H1 (cell line): ENCODE measurements around the gene TP53I13. TPM values are rescaled to one million over a fixed set of nuclear protein-coding genes. Genes with fewer than 3 reads are reported as not detected.

Source experiments
- CTCF ChIA-PET: fragments of 300-600 bp; sonication (Branson Sonifier 250); formaldehyde crosslinking; loops from one replicate; lab custom pipeline; 2021; ENCODE audit not compliant: partially characterized antibody; lab: Charles Lee
- POLR2A ChIA-PET: fragments of 300-600 bp; sonication (Branson Sonifier 250); formaldehyde crosslinking; loops from one replicate; lab custom pipeline; 2021; ENCODE audit warnings: inconsistent platforms; ENCODE audit not compliant: partially characterized antibody; lab: Charles Lee
- DNase-seq, 2 experiments: peaks; one replicate each; pipeline versions ENCODE4 v3.0.0 to v3.0.0-alpha.2; 2010 to 2022; ENCODE audit warnings: low spot score in 2 of 2, low read depth in 1 of 2, mixed read lengths in 1 of 2
- FAIRE-seq: peaks from 2 replicates; lab custom pipeline; 2011; peaks lifted over from hg19 to GRCh38; lab: Jason Lieb, UNC
- H2AFZ ChIP-seq: 2 replicates; pipeline ENCODE4 v1.8.1; 2012; ENCODE audit warnings: low read length, inconsistent platforms
- H2AK5ac ChIP-seq: 2 replicates; pipeline ENCODE4 v1.6.1; 2013; ENCODE audit warnings: low read depth, low read length
- H2BK120ac ChIP-seq: replicated peaks from 2 replicates; pipeline ENCODE3; 2013; ENCODE audit warnings: low read depth, low read length, inconsistent platforms
- H2BK12ac ChIP-seq: 2 replicates; pipeline ENCODE4 v1.6.1; 2013; ENCODE audit warnings: low read depth, low read length
- H2BK15ac ChIP-seq: 2 replicates; pipeline ENCODE4 v1.6.1; 2013; ENCODE audit warnings: low read length
- H2BK20ac ChIP-seq: 2 replicates; pipeline ENCODE4 v1.6.1; 2013; ENCODE audit warnings: low read length
- H2BK5ac ChIP-seq: 2 replicates; pipeline ENCODE4 v1.6.1; 2013; ENCODE audit warnings: low read depth, low read length
- H3K14ac ChIP-seq: 2 replicates; pipeline ENCODE4 v1.6.1; 2013; ENCODE audit warnings: inconsistent platforms; ENCODE audit not compliant: insufficient read length
- H3K18ac ChIP-seq: 2 replicates; pipeline ENCODE4 v1.6.1; 2013; ENCODE audit warnings: low read length; ENCODE audit errors: extremely low read depth
- H3K23ac ChIP-seq: 2 replicates; pipeline ENCODE4 v1.6.1; 2013; ENCODE audit warnings: inconsistent platforms; ENCODE audit not compliant: insufficient read length
- H3K23me2 ChIP-seq: 2 replicates; pipeline ENCODE4 v1.6.1; 2013; ENCODE audit warnings: low read depth, low read length
- H3K27ac ChIP-seq: 2 replicates; pipeline ENCODE4 v1.6.1; 2011; ENCODE audit warnings: low read depth, low read length, inconsistent platforms
- H3K27me3 ChIP-seq, 4 experiments: replicated peaks in 1 of 4; 1 replicate in 1 of 4; 2 replicates in 3 of 4; pipeline versions ENCODE4 v1.6.1 to v1.8.1; 2011 to 2013; ENCODE audit warnings: low read length in 3 of 4, mild to moderate bottlenecking in 3 of 4, inconsistent platforms in 2 of 4, mixed read lengths in 2 of 4, moderate library complexity in 1 of 4; ENCODE audit not compliant: control insufficient read depth in 3 of 4, insufficient read depth in 3 of 4; ENCODE audit errors: extremely low read depth in 1 of 4
- H3K36me3 ChIP-seq, 4 experiments: 2 replicates each; pipeline versions ENCODE4 v1.6.1 to v1.8.1; 2011 to 2013; ENCODE audit warnings: mild to moderate bottlenecking in 4 of 4, low read length in 3 of 4, moderate library complexity in 2 of 4, control low read depth in 1 of 4, inconsistent platforms in 1 of 4; ENCODE audit not compliant: insufficient read depth in 4 of 4, control insufficient read depth in 2 of 4
- H3K4ac ChIP-seq: replicated peaks from 2 replicates; pipeline ENCODE3; 2013; ENCODE audit warnings: low read length, low read depth, mixed read lengths, inconsistent platforms; ENCODE audit not compliant: insufficient read length
- H3K4me1 ChIP-seq, 4 experiments: replicated peaks in 1 of 4; 1 replicate in 1 of 4; 2 replicates in 3 of 4; pipeline versions ENCODE4 v1.6.1 to v1.8.1; 2011 to 2013; ENCODE audit warnings: low read length in 3 of 4, inconsistent platforms in 2 of 4, mixed read lengths in 1 of 4; ENCODE audit not compliant: insufficient read depth in 4 of 4, control insufficient read depth in 3 of 4
- H3K4me2 ChIP-seq, 2 experiments: 2 replicates each; pipeline versions ENCODE4 v1.6.1 to v1.8.1; 2011 to 2013; ENCODE audit warnings: low read depth in 2 of 2, low read length in 2 of 2, control low read depth in 1 of 2, inconsistent platforms in 1 of 2, mild to moderate bottlenecking in 1 of 2; ENCODE audit not compliant: insufficient read depth in 1 of 2
- H3K4me3 ChIP-seq, 4 experiments: fragments of 200-600, 300-600 bp in 1 of 4; sonication (generic), shearing (Covaris generic), sonication (Bioruptor Twin) in 1 of 4; 2 replicates each; pipeline versions ENCODE4 v1.5.1 to v1.8.1; 2011 to 2016; ENCODE audit warnings: low read length in 4 of 4, low read depth in 3 of 4, control low read depth in 2 of 4, inconsistent platforms in 2 of 4, mild to moderate bottlenecking in 2 of 4, mixed read lengths in 1 of 4, moderate library complexity in 1 of 4; ENCODE audit not compliant: insufficient read depth in 2 of 4; ENCODE audit errors: extremely low read depth in 1 of 4
- H3K56ac ChIP-seq: replicated peaks from 2 replicates; pipeline ENCODE3; 2013; ENCODE audit warnings: low read depth, mild to moderate bottlenecking, mixed read lengths, low read length, inconsistent platforms; ENCODE audit not compliant: insufficient read length
- H3K79me1 ChIP-seq: 2 replicates; pipeline ENCODE4 v1.6.1; 2013; ENCODE audit warnings: low read depth, low read length, control low read depth
- H3K79me2 ChIP-seq, 2 experiments: 2 replicates each; pipeline versions ENCODE4 v1.6.1 to v1.8.1; 2012 to 2013; ENCODE audit warnings: low read length in 2 of 2, mild to moderate bottlenecking in 2 of 2, inconsistent platforms in 1 of 2; ENCODE audit not compliant: insufficient read depth in 2 of 2, control insufficient read depth in 1 of 2
- H3K9ac ChIP-seq, 4 experiments: replicated peaks in 1 of 4; 1 replicate in 1 of 4; 2 replicates in 3 of 4; pipeline versions ENCODE4 v1.6.1 to v1.8.1; 2011 to 2013; ENCODE audit warnings: low read depth in 3 of 4, low read length in 3 of 4, control low read depth in 2 of 4, mild to moderate bottlenecking in 2 of 4, moderate library complexity in 2 of 4, inconsistent platforms in 1 of 4; ENCODE audit errors: extremely low read depth in 1 of 4
- H3K9me3 ChIP-seq, 2 experiments: 2 replicates each; pipeline versions ENCODE4 v1.6.1 to v1.8.1; 2012 to 2013; ENCODE audit warnings: mild to moderate bottlenecking in 2 of 2, moderate library complexity in 2 of 2, control low read depth in 1 of 2, inconsistent platforms in 1 of 2, low read depth in 1 of 2, low read length in 1 of 2, mixed read lengths in 1 of 2; ENCODE audit not compliant: insufficient read depth in 2 of 2
- H4K20me1 ChIP-seq, 2 experiments: replicated peaks in 1 of 2; 2 replicates each; pipeline versions ENCODE3 to v1.8.1; 2011 to 2013; ENCODE audit warnings: inconsistent platforms in 2 of 2, low read length in 2 of 2, mild to moderate bottlenecking in 1 of 2; ENCODE audit not compliant: insufficient read depth in 2 of 2, control insufficient read depth in 1 of 2
- H4K5ac ChIP-seq: 2 replicates; pipeline ENCODE4 v1.6.1; 2013; ENCODE audit warnings: low read length, low read depth, mixed read lengths, inconsistent platforms; ENCODE audit not compliant: insufficient read length
- H4K8ac ChIP-seq: 2 replicates; pipeline ENCODE4 v1.8.0; 2013; ENCODE audit warnings: mild to moderate bottlenecking, moderate library complexity, low read length, inconsistent platforms; ENCODE audit not compliant: insufficient read depth; ENCODE audit errors: extremely low read depth
- H4K91ac ChIP-seq: replicated peaks from 2 replicates; pipeline ENCODE3; 2013; ENCODE audit warnings: low read length, mixed read lengths, inconsistent platforms; ENCODE audit not compliant: insufficient read length
- CHD2 ChIP-seq: IDR thresholded peaks from 2 replicates; pipeline ENCODE4 v1.6.1; 2012; ENCODE audit warnings: low read length, improper control_type of control experiment
- EP300 ChIP-seq, 2 experiments: IDR thresholded peaks; 1 replicate in 1 of 2; 2 replicates in 1 of 2; pipeline ENCODE4 v1.6.1; 2011 to 2012; ENCODE audit warnings: low read depth in 2 of 2, low read length in 2 of 2, mild to moderate bottlenecking in 2 of 2, borderline replicate concordance in 1 of 2, inconsistent platforms in 1 of 2, moderate library complexity in 1 of 2
- FOSL1 ChIP-seq: IDR thresholded peaks from 2 replicates; pipeline ENCODE4 v1.6.1; 2011; ENCODE audit warnings: mild to moderate bottlenecking, low read depth, low read length, moderate library complexity; ENCODE audit not compliant: insufficient read depth
- GTF2F1 ChIP-seq: IDR thresholded peaks from 2 replicates; pipeline ENCODE4 v1.6.1; 2012; ENCODE audit warnings: low read depth, low read length, improper control_type of control experiment, borderline replicate concordance
- HDAC6 ChIP-seq: IDR thresholded peaks from one replicate; pipeline ENCODE4 v1.7.1; 2012; ENCODE audit warnings: low read depth, mild to moderate bottlenecking, inconsistent platforms, low read length, moderate library complexity
- NANOG ChIP-seq: IDR thresholded peaks from 2 replicates; pipeline ENCODE4 v1.6.1; 2011; ENCODE audit warnings: low read length, low read depth, mild to moderate bottlenecking, inconsistent platforms; ENCODE audit not compliant: insufficient read depth, poor library complexity, severe bottlenecking
- NRF1 ChIP-seq: IDR thresholded peaks from 2 replicates; pipeline ENCODE4 v1.6.1; 2011; ENCODE audit warnings: mild to moderate bottlenecking, low read depth, low read length, improper control_type of control experiment
- POU5F1 ChIP-seq: IDR thresholded peaks from 2 replicates; pipeline ENCODE4 v1.6.1; 2011; ENCODE audit warnings: low read depth, mild to moderate bottlenecking, low read length, moderate library complexity
- RXRA ChIP-seq: IDR thresholded peaks from 2 replicates; pipeline ENCODE4 v1.6.1; 2011; ENCODE audit warnings: low read depth, mild to moderate bottlenecking, low read length, moderate library complexity; ENCODE audit not compliant: insufficient read depth
- SIRT6 ChIP-seq: IDR thresholded peaks from one replicate; pipeline ENCODE4 v1.7.1; 2012; ENCODE audit warnings: low read length, inconsistent platforms
- TAF7 ChIP-seq: optimal IDR thresholded peaks from 2 replicates; pipeline ENCODE3; 2011; ENCODE audit warnings: low read depth, mild to moderate bottlenecking, inconsistent platforms, low read length, moderate library complexity, borderline replicate concordance
- TBP ChIP-seq: IDR thresholded peaks from 2 replicates; pipeline ENCODE4 v1.6.1; 2011; ENCODE audit warnings: low read depth, low read length, improper control_type of control experiment
- WGBS, 2 experiments: shearing (Covaris generic) in 1 of 2; methylation state at CpG; one replicate each; pipeline versions ENCODE4 v1.1.6 to v1.1.7; 2013 to 2015; ENCODE audit warnings: low lambda C conversion rate in 2 of 2, mixed read lengths in 2 of 2, inconsistent platforms in 1 of 2, low coverage in 1 of 2, missing lambda C conversion rate in 1 of 2; ENCODE audit not compliant: insufficient replicate concordance in 2 of 2, insufficient coverage in 1 of 2, insufficient read length in 1 of 2; ENCODE audit errors: extremely low coverage in 1 of 2, missing lambda C conversion rate in 1 of 2; 5-methylcytosine and 5-hydroxymethylcytosine counted together
- polyA plus RNA-seq, 7 experiments: library from polyadenylated mRNA; depleted of rRNA in 3 of 7; stranded (reverse) in 5 of 7; unstranded in 2 of 7; fragments of >200 nt in 5 of 7; fragments of 200-250 nt in 2 of 7; gene quantifications; 1 replicate in 5 of 7; 2 replicates in 1 of 7; 4 replicates in 1 of 7; pipeline versions ENCODE4 v1.2.1 to v1.2.3, GENCODE V29; 2011 to 2013; ENCODE audit warnings: missing spikeins in 2 of 7, mixed read lengths in 2 of 7
- total RNA-seq: library from RNA; stranded (reverse); fragmentation: NEBNext Ultra II Directional; extraction: Animal tissue kit (Norgen Biotek cat#: 25700); gene quantifications from 2 replicates; pipeline ENCODE4 v1.2.1, GENCODE V29; 2021

Gene TP53I13
- total and polyA plus RNA-seq, 2 of the 8 experiments (the other 6 are each of a cell fraction or from before 2014, with no cell fraction given): 22.4 to 35.7 TPM

- H4K20me1 ChIP-seq: peaks cover under 1 to 1% of the 10 kb centered on the region in 2 experiments
- POLR2A ChIA-PET: interaction anchor here (2.0 to 2.5 kb wide), 2 partner anchors 15 to 23 kb away, joined by 5 to 6 read pairs; partner anchors contain the start of gene ANKRD13B
These were observed 2.0 kb downstream of the TP53I13 start for GRCh38 chr17:29570521-29570920.

More at GRCh38 chr17:29570521-29570920, 2.0 kb downstream of the TP53I13 start:
- Histone ChIP-seq H3K56ac (no peak overlapping the region), H3K23ac (no peak overlapping the region), H3K23me2 (peaks cover 27% of the 10 kb centered on the region), H3K27ac (no peak overlapping the region), H3K4me1 (peaks cover 3 to 14% (median 10%) of the 10 kb centered on the region in 4 experiments; a peak in 6 of 7 replicates), H2BK15ac (no peak overlapping the region), H3K14ac (no peak overlapping the region), H4K91ac (no peak overlapping the region), H3K27me3 (peaks cover 11 to 33% (median 23%) of the 10 kb centered on the region in 4 experiments), H2BK5ac (no peak overlapping the region), H3K9me3 (no peaks in the 10 kb centered on the region), H4K8ac (no peak overlapping the region), H3K4me3 (no peak overlapping the region), H3K18ac (no peak overlapping the region), H2AFZ (no peak overlapping the region), H3K79me2 (no peaks in the 10 kb centered on the region), H3K4me2 (no peak overlapping the region), H2BK120ac (no peak overlapping the region), H2BK20ac (no peak overlapping the region), H4K5ac (no peak overlapping the region), H3K36me3 (peaks cover 2 to 7% (median 5%) of the 10 kb centered on the region in 4 experiments; a peak in 5 of 8 replicates), H3K4ac (no peak overlapping the region), H3K79me1 (no peaks in the 10 kb centered on the region), H3K9ac (no peak overlapping the region), H2AK5ac (no peak overlapping the region), H2BK12ac (peak overlapping the region; percentile 50; the same call in 1 of the 2 replicates)
- CTCF ChIA-PET: interaction anchor here (1.0 to 15.3 kb wide), 9 partner anchors 9 to 523 kb away, joined by 3 to 167 read pairs (median 9); partner anchors contain the start of genes ANKRD13B and CORO6
- TF ChIP-seq EP300 (IDR thresholded peaks at IDR 0.05; ENCODE audit: borderline replicate concordance in 1 of 2, low read depth in 2 of 2, low read length in 2 of 2) (no peak), POU5F1 (no peak), FOSL1 (no peak), GTF2F1 (no peak), CHD2 (no peak), NANOG (no peak), HDAC6 (no peak), SIRT6 (no peak), RXRA (no peak), TAF7 (no peak), NRF1 (no peak), TBP (no peak)
- FAIRE-seq (no peak), DNase-seq (peak in 1 of 2 experiments; percentile 33)
- 88% methylated on average over 7 of the region's 7 CpGs; no CpG with 5 or more reads in 1 of the 2 experiments for WGBS, 2 experiments
